Activated CD8-positive, alpha-beta memory T cell treated with anti-CD3 and anti-CD28 coated beads, Interleukin-2, amount 50 U/mL, for 48 hours (primary cell): ENCODE measurements around the gene B4GAT1.
A peak's percentile ranks its signal among the peaks of the same experiment; 100 is the strongest.
"Not testable (repeated sequence)": the region's sequence is repeated elsewhere in the genome, so short reads cannot be mapped to it uniquely, and the experiment has no call there.

ENCODE experiments used
- DNase-seq: peaks from one replicate; pipeline ENCODE4 v3.0.0-alpha.2; 2020

The B4GAT1 gene

GRCh38 chr11:66335531-66336233, 11.7 kb downstream of the B4GAT1 start:
- DNase-seq = no peak

GRCh38 chr11:66334605-66335442, 12.6 kb downstream of the B4GAT1 start:
- DNase-seq = no peak

- no peak for DNase-seq
These were observed 13.4 kb downstream of the B4GAT1 start for GRCh38 chr11:66333896-66334604.

GRCh38 chr11:66333220-66333877, 14.1 kb downstream of the B4GAT1 start:
- no peak for DNase-seq

GRCh38 chr11:66332371-66333219, 14.8 kb downstream of the B4GAT1 start:
- DNase-seq = no peak

GRCh38 chr11:66331542-66332370, 15.7 kb downstream of the B4GAT1 start:
- no peak for DNase-seq

GRCh38 chr11:66330931-66331330, 16.5 kb downstream of the B4GAT1 start:
- DNase-seq = no peak

- DNase-seq = no peak
These were observed 18.2 kb downstream of the B4GAT1 start for GRCh38 chr11:66329165-66329673.

- DNase-seq = peak; percentile 92
These were observed 18.9 kb downstream of the B4GAT1 start for GRCh38 chr11:66328302-66329144.

GRCh38 chr11:66328031-66328301, 19.5 kb downstream of the B4GAT1 start:
- DNase-seq = no peak

GRCh38 chr11:66327171-66328030, 20.0 kb downstream of the B4GAT1 start:
- no peak for DNase-seq

- DNase-seq = no peak
These were observed 20.9 kb downstream of the B4GAT1 start for GRCh38 chr11:66326261-66327111.

- no peak for DNase-seq
These were observed 22.2 kb downstream of the B4GAT1 start for GRCh38 chr11:66325263-66325671.

- DNase-seq = no peak
These were observed 22.8 kb downstream of the B4GAT1 start for GRCh38 chr11:66324664-66325063.

GRCh38 chr11:66323684-66324083, 23.7 kb downstream of the B4GAT1 start:
- no peak for DNase-seq

GRCh38 chr11:66322732-66323427, 24.5 kb downstream of the B4GAT1 start:
- no peak for DNase-seq

GRCh38 chr11:66321606-66322005, 25.8 kb downstream of the B4GAT1 start:
- no peak for DNase-seq

- not testable (repeated sequence) for DNase-seq
These were observed 26.7 kb downstream of the B4GAT1 start for GRCh38 chr11:66320748-66321147.
